Astrocyte (in vitro differentiated cells and primary cell): ENCODE measurements around the gene KIRREL3. TPM values are rescaled to one million over a fixed set of nuclear protein-coding genes. Genes with fewer than 3 reads are reported as not detected.

Experiments
- DNase-seq: peaks from one replicate; pipeline ENCODE4 v3.0.0-alpha.2; 2010; ENCODE audit warnings: low read depth
- FAIRE-seq: peaks from 2 replicates; lab custom pipeline; 2011; peaks lifted over from hg19 to GRCh38; lab: Jason Lieb, UNC
- H2AFZ ChIP-seq: 2 replicates; pipeline ENCODE4 v1.6.0; 2012; ENCODE audit warnings: low read depth, low read length, inconsistent platforms
- H3K27ac ChIP-seq: 2 replicates; pipeline ENCODE4 v1.5.1; 2011; ENCODE audit warnings: low read depth, low read length, inconsistent platforms
- H3K27me3 ChIP-seq: 2 replicates; pipeline ENCODE4 v1.6.0; 2011; ENCODE audit warnings: low read length, inconsistent platforms; ENCODE audit not compliant: insufficient read depth
- H3K36me3 ChIP-seq: 2 replicates; pipeline ENCODE4 v1.5.1; 2011; ENCODE audit warnings: low read length, inconsistent platforms; ENCODE audit not compliant: insufficient read depth
- H3K4me1 ChIP-seq: 2 replicates; pipeline ENCODE4 v1.5.1; 2011; ENCODE audit warnings: low read length, inconsistent platforms; ENCODE audit not compliant: insufficient read depth
- H3K4me2 ChIP-seq: 2 replicates; pipeline ENCODE4 v1.6.0; 2012; ENCODE audit warnings: low read length, inconsistent platforms
- H3K4me3 ChIP-seq: 2 replicates; pipeline ENCODE4 v1.5.1; 2011; ENCODE audit warnings: low read depth, mild to moderate bottlenecking, low read length, inconsistent platforms; ENCODE audit not compliant: insufficient read depth
- H3K79me2 ChIP-seq: 2 replicates; pipeline ENCODE4 v1.6.0; 2012; ENCODE audit warnings: mild to moderate bottlenecking, low read length, inconsistent platforms; ENCODE audit not compliant: insufficient read depth
- H3K9ac ChIP-seq: 2 replicates; pipeline ENCODE4 v1.6.0; 2012; ENCODE audit warnings: mild to moderate bottlenecking, low read length, inconsistent platforms
- H3K9me3 ChIP-seq: 2 replicates; pipeline ENCODE4 v1.5.1; 2012; ENCODE audit warnings: low read depth, mild to moderate bottlenecking, low read length, inconsistent platforms; ENCODE audit not compliant: insufficient read depth
- H4K20me1 ChIP-seq: 2 replicates; pipeline ENCODE4 v1.6.0; 2012; ENCODE audit warnings: low read length, inconsistent platforms; ENCODE audit not compliant: insufficient read depth
- H3K27ac Mint-ChIP-seq: one replicate; pipeline ENCODE4 v1.8.0; 2021; ENCODE audit warnings: mild to moderate bottlenecking, mixed read lengths; ENCODE audit not compliant: unreplicated experiment
- H3K27me3 Mint-ChIP-seq: one replicate; pipeline ENCODE4 v1.8.0; 2021; ENCODE audit warnings: low read depth, mixed read lengths; ENCODE audit not compliant: unreplicated experiment
- H3K36me3 Mint-ChIP-seq: one replicate; pipeline ENCODE4 v1.8.0; 2021; ENCODE audit warnings: low read depth, mixed read lengths; ENCODE audit not compliant: unreplicated experiment
- H3K4me1 Mint-ChIP-seq: one replicate; pipeline ENCODE4 v1.8.0; 2021; ENCODE audit warnings: low read depth, mixed read lengths; ENCODE audit not compliant: unreplicated experiment
- H3K4me3 Mint-ChIP-seq: one replicate; pipeline ENCODE4 v1.8.0; 2021; ENCODE audit warnings: mild to moderate bottlenecking, moderate library complexity, mixed read lengths; ENCODE audit not compliant: unreplicated experiment
- H3K9me3 Mint-ChIP-seq: one replicate; pipeline ENCODE4 v1.8.0; 2021; ENCODE audit warnings: mild to moderate bottlenecking, mixed read lengths; ENCODE audit not compliant: unreplicated experiment
- CTCF ChIP-seq: IDR thresholded peaks from 2 replicates; pipeline ENCODE4 v1.5.1; 2011; ENCODE audit warnings: low read depth, mild to moderate bottlenecking, inconsistent platforms, low read length, moderate library complexity; ENCODE audit not compliant: insufficient read depth
- EZH2 ChIP-seq: IDR thresholded peaks from 2 replicates; pipeline ENCODE4 v1.6.1; 2012; ENCODE audit warnings: mild to moderate bottlenecking, low read length, inconsistent platforms; ENCODE audit not compliant: insufficient read depth
- total RNA-seq: library from RNA; stranded (reverse); gene quantifications from 2 replicates; pipeline ENCODE4 v1.2.1, GENCODE V29; 2021

The KIRREL3 gene
- total RNA-seq, 1 donor from 2014 or later = 0.91 TPM

DNA sequence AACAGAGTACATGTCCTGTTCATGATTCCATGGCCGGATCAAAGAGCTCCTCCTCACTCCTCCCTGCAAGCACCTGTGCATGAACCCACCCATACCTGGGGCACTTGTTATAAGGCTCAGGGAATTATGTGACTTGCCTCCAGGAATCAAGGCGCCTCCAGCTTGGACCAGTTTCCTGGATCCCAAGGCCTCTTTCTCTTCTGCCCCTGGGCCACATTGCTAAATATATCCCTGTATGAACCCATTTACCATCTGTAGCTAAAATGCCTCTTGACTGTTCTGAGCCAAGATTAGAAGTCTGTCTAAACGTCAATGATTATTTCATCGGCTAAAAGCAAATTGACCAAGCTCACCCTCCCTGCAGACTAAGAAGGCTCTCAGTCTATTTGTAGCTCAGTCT, 135.6 kb downstream of the KIRREL3 start:
- Mint-ChIP-seq H3K36me3 (no peaks in the 10 kb centered on the region), H3K27ac (no peak overlapping the region), H3K4me3 (no peak overlapping the region), H3K9me3 (peaks cover 1% of the 10 kb centered on the region), H3K27me3 (peaks cover 35% of the 10 kb centered on the region), H3K4me1 (peaks cover 9% of the 10 kb centered on the region)
- DNase-seq (no peak), FAIRE-seq (no peak)
- Histone ChIP-seq H3K9ac (no peak overlapping the region), H2AFZ (no peak overlapping the region), H3K36me3 (no peaks in the 10 kb centered on the region), H3K79me2 (no peaks in the 10 kb centered on the region), H3K9me3 (no peaks in the 10 kb centered on the region), H3K4me3 (no peak overlapping the region), H3K27ac (no peak overlapping the region), H3K27me3 (peaks cover 2% of the 10 kb centered on the region), H3K4me1 (no peaks in the 10 kb centered on the region), H3K4me2 (no peak overlapping the region), H4K20me1 (no peaks in the 10 kb centered on the region)
- TF ChIP-seq CTCF (no peak), EZH2 (no peak)

DNA sequence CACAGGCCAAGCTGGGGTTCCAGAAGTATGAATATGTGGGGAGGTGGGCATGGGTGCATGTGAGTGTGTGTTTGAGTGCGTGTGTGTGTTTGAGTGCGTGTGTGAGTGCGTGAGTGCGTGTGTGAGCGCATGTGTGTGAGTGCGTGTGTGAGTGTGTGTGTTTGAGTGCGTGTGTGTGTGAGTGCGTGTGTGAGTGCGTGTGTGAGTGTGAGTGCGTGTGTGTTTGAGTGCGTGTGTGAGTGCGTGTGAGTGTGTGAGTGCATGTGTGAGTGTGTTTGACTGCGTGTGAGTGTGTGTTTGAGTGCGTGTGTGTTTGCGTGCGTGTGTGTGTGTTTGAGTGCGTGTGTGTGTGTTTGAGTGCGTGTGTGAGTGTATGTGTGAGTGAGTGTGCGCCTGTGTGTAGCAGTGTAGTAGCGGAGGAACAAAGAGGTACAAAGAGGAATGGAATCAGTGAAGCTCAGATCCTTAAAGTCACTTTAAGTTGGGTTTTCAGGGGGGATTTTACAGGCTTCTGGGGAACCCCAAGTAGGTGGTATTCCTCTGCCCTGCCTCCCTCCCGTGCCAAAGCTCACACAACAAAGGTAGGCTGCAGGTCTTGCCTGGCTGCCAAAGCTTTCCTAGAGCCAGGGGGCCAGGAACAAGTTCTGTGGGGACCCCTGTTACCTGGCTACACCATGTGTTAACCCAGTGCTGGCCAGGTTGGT, 137.1 kb downstream of the KIRREL3 start:
- no peaks in the 10 kb centered on the region for H3K79me2 ChIP-seq
- peaks cover 2% of the 10 kb centered on the region for H3K4me1 ChIP-seq
- no peaks in the 10 kb centered on the region for H3K36me3 ChIP-seq
- H3K4me3 ChIP-seq = no peak overlapping the region
- Mint-ChIP-seq H3K4me3 (no peak overlapping the region), H3K9me3 (peaks cover 1% of the 10 kb centered on the region), H3K27ac (no peak overlapping the region), H3K36me3 (no peaks in the 10 kb centered on the region), H3K27me3 (peaks cover 38% of the 10 kb centered on the region), H3K4me1 (peaks cover 10% of the 10 kb centered on the region)
- H3K27me3 ChIP-seq = peaks cover under 1% of the 10 kb centered on the region
- FAIRE-seq (no peak), DNase-seq (no peak)
- no peak overlapping the region for H3K4me2 ChIP-seq
- no peak overlapping the region for H2AFZ ChIP-seq
- H3K27ac ChIP-seq = no peak overlapping the region
- no peaks in the 10 kb centered on the region for H4K20me1 ChIP-seq
- H3K9me3 ChIP-seq = no peaks in the 10 kb centered on the region
- no peak overlapping the region for H3K9ac ChIP-seq
- TF ChIP-seq CTCF (no peak), EZH2 (no peak)

DNA sequence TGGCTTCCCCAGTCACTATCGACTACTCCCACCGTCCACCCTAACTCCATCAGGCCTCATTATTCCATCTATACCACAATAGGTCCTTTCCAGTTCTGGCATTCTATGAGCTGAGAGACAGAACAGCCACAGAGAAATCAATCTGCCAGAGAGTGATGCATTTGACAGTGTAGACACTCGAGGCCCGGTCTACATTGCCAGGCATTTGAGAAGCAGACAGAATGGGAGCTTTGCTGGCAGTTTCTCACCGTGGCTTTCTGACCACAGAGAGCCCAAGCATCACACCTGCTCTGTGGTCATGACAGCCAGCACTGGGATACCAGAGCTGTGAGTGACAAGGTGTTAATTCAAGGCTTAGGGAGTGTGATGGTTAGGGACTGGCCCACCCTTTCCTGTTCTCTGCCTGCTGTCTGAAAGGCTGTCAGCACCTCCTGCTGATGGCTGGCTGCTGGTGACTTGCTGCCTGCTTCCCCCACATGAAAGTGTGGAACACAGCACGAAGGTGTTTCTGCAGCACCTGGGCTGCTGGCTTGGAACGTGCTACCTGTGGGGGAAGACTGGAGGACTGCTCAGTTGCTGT, 137.8 kb downstream of the KIRREL3 start:
- no peak overlapping the region for H3K27ac Mint-ChIP-seq
- no peak overlapping the region for H3K27ac ChIP-seq
- no peaks in the 10 kb centered on the region for H3K9me3 ChIP-seq
- DNase-seq (no peak), FAIRE-seq (no peak)
- no peaks in the 10 kb centered on the region for H3K79me2 ChIP-seq
- H3K4me1 Mint-ChIP-seq = peaks cover 7% of the 10 kb centered on the region
- H3K36me3 Mint-ChIP-seq = no peaks in the 10 kb centered on the region
- H3K9ac ChIP-seq = no peak overlapping the region
- H2AFZ ChIP-seq = no peak overlapping the region
- H4K20me1 ChIP-seq = no peaks in the 10 kb centered on the region
- no peak overlapping the region for H3K4me3 Mint-ChIP-seq
- H3K4me1 ChIP-seq = peaks cover 6% of the 10 kb centered on the region
- no peaks in the 10 kb centered on the region for H3K27me3 ChIP-seq
- no peaks in the 10 kb centered on the region for H3K9me3 Mint-ChIP-seq
- no peak overlapping the region for H3K4me2 ChIP-seq
- no peaks in the 10 kb centered on the region for H3K36me3 ChIP-seq
- TF ChIP-seq CTCF = no peak
- H3K4me3 ChIP-seq = no peak overlapping the region
- peaks cover 39% of the 10 kb centered on the region for H3K27me3 Mint-ChIP-seq
